ENCODE measurements around the gene KCNA3.

DNA sequence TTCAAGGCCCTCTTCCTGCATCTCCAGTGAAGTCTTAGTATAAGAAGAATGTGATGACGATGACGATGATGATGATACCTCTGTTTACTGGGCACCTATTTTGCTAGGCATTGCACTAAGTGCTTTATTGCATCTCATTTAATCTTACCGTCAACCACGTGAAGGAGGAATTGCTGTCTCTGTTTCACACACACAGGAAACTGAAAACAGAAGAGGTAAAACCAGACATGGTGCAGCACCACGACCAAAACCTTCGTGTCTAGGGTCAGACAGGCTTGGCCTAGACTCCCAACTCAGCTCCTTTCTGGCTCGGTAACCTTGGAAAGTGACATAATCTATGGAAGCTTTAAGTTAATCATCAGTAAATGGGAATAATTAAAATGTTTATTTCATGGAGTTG is 47.9 kb downstream of the KCNA3 start:
- TF ChIP-seq, protein P1, sequence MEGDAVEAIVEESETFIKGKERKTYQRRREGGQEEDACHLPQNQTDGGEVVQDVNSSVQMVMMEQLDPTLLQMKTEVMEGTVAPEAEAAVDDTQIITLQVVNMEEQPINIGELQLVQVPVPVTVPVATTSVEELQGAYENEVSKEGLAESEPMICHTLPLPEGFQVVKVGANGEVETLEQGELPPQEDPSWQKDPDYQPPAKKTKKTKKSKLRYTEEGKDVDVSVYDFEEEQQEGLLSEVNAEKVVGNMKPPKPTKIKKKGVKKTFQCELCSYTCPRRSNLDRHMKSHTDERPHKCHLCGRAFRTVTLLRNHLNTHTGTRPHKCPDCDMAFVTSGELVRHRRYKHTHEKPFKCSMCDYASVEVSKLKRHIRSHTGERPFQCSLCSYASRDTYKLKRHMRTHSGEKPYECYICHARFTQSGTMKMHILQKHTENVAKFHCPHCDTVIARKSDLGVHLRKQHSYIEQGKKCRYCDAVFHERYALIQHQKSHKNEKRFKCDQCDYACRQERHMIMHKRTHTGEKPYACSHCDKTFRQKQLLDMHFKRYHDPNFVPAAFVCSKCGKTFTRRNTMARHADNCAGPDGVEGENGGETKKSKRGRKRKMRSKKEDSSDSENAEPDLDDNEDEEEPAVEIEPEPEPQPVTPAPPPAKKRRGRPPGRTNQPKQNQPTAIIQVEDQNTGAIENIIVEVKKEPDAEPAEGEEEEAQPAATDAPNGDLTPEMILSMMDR (IDR thresholded peaks at IDR 0.05), result no peak
- TF ChIP-seq POLR2AphosphoS5 (IDR thresholded peaks at IDR 0.05) (no peak), POLR2A (IDR thresholded peaks at IDR 0.05) (no peak)
